ENCODE measurements around the gene USH1G.

DNA sequence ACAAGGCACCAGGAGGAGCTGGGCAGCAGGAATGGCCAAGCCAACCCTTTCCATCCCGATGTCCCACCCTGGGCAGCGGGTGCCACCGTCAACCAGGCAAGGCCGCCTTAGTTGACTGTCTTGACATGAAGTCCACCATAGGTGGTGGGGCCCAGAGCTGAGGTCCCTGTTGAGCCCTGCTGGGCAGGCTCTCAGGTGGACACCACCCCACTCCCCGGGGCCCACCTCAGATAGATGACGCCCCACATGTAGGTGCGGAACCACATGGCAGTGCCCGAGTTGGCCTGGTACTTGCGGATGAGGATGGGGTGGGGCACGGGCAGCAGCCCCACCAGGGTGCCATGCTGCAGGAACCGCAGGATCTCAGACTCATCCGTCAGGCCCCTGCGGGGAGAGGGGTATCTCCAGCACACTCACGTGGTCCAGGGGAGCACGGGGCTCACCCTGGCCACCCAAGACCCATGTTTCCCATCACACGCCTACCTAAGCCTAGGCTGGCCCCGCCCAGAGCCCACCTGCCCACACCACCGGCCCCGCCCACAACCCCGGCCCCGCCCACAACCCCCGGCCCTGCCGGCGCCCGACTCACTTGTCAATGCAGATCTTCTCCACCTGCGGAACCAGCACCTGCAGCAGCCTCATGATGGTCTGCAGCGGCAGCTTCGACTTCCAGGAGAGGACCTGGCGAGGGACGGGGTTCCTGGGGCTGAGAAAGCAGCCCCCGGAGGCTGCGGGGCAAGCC lies 28.8 kb upstream of the USH1G start:
- TF ChIP-seq, protein P1, sequence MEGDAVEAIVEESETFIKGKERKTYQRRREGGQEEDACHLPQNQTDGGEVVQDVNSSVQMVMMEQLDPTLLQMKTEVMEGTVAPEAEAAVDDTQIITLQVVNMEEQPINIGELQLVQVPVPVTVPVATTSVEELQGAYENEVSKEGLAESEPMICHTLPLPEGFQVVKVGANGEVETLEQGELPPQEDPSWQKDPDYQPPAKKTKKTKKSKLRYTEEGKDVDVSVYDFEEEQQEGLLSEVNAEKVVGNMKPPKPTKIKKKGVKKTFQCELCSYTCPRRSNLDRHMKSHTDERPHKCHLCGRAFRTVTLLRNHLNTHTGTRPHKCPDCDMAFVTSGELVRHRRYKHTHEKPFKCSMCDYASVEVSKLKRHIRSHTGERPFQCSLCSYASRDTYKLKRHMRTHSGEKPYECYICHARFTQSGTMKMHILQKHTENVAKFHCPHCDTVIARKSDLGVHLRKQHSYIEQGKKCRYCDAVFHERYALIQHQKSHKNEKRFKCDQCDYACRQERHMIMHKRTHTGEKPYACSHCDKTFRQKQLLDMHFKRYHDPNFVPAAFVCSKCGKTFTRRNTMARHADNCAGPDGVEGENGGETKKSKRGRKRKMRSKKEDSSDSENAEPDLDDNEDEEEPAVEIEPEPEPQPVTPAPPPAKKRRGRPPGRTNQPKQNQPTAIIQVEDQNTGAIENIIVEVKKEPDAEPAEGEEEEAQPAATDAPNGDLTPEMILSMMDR (IDR thresholded peaks at IDR 0.05), result no peak
- TF ChIP-seq EP300 (IDR thresholded peaks at IDR 0.05; ENCODE audit: low read depth) (no peak), POLR2AphosphoS5 (IDR thresholded peaks at IDR 0.05) (no peak), POLR2A (IDR thresholded peaks at IDR 0.05) (no peak)

All from transverse colon (tissue), 4 donors.